Measurements from ENCODE around the gene NPHP3.
A peak's percentile ranks its signal among the peaks of the same experiment; 100 is the strongest.

NPHP3 gene, protein sequence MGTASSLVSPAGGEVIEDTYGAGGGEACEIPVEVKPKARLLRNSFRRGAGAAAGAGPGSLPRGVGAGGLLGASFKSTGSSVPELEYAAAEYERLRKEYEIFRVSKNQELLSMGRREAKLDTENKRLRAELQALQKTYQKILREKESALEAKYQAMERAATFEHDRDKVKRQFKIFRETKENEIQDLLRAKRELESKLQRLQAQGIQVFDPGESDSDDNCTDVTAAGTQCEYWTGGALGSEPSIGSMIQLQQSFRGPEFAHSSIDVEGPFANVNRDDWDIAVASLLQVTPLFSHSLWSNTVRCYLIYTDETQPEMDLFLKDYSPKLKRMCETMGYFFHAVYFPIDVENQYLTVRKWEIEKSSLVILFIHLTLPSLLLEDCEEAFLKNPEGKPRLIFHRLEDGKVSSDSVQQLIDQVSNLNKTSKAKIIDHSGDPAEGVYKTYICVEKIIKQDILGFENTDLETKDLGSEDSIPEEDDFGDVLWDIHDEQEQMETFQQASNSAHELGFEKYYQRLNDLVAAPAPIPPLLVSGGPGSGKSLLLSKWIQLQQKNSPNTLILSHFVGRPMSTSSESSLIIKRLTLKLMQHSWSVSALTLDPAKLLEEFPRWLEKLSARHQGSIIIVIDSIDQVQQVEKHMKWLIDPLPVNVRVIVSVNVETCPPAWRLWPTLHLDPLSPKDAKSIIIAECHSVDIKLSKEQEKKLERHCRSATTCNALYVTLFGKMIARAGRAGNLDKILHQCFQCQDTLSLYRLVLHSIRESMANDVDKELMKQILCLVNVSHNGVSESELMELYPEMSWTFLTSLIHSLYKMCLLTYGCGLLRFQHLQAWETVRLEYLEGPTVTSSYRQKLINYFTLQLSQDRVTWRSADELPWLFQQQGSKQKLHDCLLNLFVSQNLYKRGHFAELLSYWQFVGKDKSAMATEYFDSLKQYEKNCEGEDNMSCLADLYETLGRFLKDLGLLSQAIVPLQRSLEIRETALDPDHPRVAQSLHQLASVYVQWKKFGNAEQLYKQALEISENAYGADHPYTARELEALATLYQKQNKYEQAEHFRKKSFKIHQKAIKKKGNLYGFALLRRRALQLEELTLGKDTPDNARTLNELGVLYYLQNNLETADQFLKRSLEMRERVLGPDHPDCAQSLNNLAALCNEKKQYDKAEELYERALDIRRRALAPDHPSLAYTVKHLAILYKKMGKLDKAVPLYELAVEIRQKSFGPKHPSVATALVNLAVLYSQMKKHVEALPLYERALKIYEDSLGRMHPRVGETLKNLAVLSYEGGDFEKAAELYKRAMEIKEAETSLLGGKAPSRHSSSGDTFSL (N-terminal part only)

DNA sequence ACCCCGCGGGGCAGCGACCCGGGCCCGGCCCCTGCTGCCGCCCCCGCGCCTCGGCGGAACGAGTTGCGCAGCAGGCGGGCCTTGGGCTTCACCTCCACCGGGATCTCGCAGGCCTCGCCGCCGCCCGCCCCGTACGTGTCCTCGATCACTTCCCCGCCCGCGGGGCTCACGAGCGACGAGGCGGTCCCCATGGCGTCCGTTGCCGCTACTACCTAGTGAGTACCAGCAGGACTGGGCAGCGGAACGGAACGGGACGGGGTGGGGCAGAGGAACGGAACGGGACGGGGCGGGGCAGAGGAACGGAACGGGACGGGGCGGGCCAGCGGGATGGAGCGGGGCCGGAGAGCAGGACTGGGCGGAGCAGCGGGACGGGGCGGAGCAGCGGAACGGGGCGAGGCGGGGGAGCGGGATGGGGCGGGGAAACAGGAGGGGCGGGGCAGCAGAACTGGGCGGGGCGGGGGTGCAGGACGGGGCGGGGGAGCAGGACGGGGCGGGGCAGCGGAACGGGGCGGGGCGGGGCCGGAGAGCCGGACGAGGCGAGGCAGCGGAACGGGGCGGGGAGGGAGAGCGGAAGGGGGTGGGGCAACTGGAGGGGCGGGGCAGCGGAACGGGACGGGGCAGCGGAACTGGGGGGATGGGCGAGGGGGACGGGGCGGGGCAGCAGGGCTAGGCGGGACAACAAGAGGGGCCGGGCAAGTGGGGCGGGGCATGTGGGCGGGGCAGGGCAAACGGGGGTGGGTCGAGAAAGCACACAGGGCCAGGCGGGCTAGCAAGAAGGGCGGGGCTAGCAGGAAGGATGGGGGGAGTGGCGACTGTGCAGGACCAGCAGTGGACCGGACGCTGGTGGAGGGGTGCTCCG is at the start of gene NPHP3:
NPHP3 (minus strand) TSS at position 245 of the 859 bp plus-strand sequence; CDS start at position 191, 54 bp downstream.
- peak; percentile 59 for DNase-seq (ENCODE audit: low read depth, low spot score)

DNA sequence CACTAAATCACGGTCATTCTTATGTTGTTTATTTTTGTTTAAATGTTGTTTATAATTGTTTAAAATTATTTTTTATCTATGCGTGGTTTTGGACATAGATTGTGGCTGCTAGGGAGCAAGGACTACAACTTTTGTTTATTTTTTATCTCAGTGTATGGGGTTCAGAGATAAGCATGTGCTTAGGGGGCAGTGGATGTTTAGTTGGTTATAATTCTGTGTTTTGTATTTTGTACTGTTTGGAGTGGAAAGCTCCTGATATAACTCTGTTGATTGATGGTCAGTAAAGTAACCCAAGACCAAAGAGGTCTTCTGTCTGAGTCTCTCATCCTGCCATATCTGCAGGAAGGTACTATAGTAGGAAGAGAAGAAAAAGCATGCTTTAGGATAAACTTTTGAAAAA is 36.5 kb upstream of the NPHP3 start:
- DNase-seq (ENCODE audit: low read depth, low spot score), result no peak

GRCh38 chr3:132756108-132756650 is 34.0 kb upstream of the NPHP3 start:
- no peak for DNase-seq (ENCODE audit: low read depth, low spot score)

DNA sequence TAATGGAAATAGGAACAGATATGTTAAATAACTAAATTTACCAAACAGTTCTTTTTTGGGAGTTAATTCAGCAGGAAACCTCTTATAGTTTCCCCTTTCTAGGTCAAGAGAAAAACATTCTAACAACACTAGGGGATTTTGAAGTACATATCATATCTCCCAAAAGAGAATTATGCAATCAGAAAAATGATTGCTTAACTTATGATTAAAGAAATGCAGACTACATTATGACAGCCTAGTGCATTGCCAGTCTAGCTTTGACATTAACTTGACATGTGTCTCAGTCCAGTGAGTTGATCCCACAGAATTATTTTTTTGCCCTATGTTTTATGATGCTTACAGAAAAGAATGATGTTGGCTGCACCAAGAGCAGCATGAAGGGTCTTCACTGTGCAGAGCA is 31.7 kb upstream of the NPHP3 start:
- DNase-seq (ENCODE audit: low read depth, low spot score), result no peak

GRCh38 chr3:132749786-132750185 is 27.6 kb upstream of the NPHP3 start:
- DNase-seq (ENCODE audit: low read depth, low spot score), result no peak

DNA sequence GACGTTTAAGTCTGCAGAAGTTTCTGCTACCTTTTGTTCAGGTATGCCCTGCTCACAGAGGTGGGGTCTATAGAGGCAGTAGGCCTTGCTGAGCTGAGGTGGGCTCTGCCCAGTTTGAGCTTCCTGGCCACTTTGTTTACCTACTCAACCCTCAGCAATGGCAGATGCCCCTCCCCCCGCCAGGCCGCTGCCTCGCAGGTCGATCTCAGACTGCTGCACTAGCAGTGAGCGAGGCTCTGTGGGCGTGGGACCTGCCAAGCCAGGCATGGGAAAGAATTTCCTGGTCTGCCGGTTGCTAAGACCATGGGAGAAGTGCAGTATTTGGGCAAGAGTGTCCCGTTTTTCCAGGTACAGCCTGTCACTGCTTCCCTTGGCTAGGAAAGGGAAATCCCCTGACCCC is 24.5 kb upstream of the NPHP3 start:
- DNase-seq (ENCODE audit: low read depth, low spot score), result peak; percentile 36

DNA sequence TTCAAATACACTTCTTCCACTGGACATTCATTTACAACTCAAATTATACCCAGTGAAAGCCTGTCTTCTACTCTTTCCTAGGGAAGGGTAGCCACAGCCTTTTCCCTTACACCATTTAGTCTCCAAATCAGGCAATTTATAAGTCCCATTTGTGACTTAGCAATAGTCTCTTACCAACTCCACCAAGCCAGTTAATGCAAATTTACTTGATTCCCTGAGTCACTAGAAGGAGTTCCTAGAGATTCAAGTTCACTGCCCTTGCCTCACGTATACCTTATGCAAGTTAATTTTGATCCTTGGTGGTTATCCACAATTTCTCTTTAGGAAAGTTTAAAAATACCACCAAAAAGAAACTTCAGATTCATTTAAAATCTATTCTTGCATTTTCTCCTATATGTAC is 16.1 kb upstream of the NPHP3 start:
- no peak for DNase-seq (ENCODE audit: low read depth, low spot score)

- DNase-seq (ENCODE audit: low read depth, low spot score), result no peak
These were observed 13.4 kb upstream of the NPHP3 start for GRCh38 chr3:132735589-132735988.

- peak; percentile 34 for DNase-seq (ENCODE audit: low read depth, low spot score)
These were observed 8.8 kb upstream of the NPHP3 start for GRCh38 chr3:132730891-132731580.

GRCh38 chr3:132726341-132726823 is 4.2 kb upstream of the NPHP3 start:
- no peak for DNase-seq (ENCODE audit: low read depth, low spot score)

GRCh38 chr3:132723024-132723950 is 1.1 kb upstream of the NPHP3 start:
- peak; percentile 88 for DNase-seq (ENCODE audit: low read depth, low spot score)

GRCh38 chr3:132721479-132722164 is 587 bp downstream of the NPHP3 start:
- peak; percentile 78 for DNase-seq (ENCODE audit: low read depth, low spot score)

DNA sequence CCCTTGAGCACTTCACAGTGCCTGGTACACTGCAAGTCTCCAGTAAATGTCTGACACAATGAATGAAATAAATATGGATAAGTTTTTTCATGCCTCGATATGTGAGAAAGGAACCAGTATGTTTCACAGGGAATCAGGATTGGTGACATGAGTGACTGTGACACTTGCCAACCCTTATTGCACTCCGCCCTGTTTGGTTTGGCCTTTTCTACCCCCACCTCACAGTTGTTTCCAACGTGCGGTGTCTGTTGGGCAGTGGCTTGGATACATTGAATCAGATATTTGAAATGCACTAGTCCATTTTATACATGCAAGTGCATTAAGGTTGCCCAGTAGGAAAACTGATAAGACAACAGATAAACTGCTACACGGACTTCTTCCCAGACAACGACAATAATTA is 2.0 kb downstream of the NPHP3 start:
- no peak for DNase-seq (ENCODE audit: low read depth, low spot score)

GRCh38 chr3:132716372-132716771 is 5.8 kb downstream of the NPHP3 start:
- no peak for DNase-seq (ENCODE audit: low read depth, low spot score)

- DNase-seq (ENCODE audit: low read depth, low spot score), result no peak
These were observed 8.1 kb downstream of the NPHP3 start for GRCh38 chr3:132713977-132714727.

DNA sequence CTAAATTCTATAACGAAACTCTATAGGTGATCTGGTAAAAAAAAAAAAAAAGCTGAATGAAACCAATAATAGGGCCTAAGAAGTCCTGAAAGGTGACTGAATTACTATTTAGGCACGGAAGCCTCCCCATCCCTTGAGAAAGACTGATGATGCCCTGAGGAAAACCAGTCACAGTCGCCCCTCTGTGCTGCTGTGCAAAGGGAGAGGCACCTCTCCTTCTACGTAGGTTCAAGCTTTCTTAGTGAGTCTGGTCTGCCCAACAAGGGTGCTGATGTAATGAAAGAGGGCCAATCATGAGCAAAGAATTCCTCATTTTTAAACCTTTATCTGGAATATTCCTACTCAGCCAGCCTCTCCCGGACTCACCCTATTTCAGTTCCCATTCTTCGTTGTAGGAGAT is 11.9 kb downstream of the NPHP3 start:
- no peak for DNase-seq (ENCODE audit: low read depth, low spot score)

DNA sequence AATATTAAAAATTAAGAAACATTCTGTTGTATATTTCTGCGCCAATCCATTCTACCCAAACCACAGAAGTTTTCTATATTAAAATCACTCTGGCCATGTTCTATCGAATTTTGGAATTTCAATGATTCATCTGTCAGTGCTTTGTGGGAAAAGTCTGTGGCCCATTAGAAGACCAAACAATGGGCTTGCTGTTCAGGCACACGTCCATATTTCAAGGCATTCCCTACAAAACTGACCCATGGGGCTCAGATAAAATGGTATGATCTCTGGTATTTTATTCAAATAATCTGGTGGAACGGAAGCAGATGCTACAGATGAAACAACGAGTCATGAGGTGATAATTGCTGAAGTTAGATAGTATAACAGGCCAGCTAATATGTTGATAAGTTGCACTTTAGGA is 12.4 kb downstream of the NPHP3 start:
- no peak for DNase-seq (ENCODE audit: low read depth, low spot score)
